Ammon's horn (tissue), 1 donor: ENCODE results near the gene PEX5L.
"Not testable (repeated sequence)": the region's sequence is repeated elsewhere in the genome, so short reads cannot be mapped to it uniquely, and the experiment has no call there.

Experiments
- DNase-seq: peaks from one replicate; pipeline ENCODE4 v3.0.0-alpha.2; 2016; ENCODE audit warnings: low spot score

Gene PEX5L

GRCh38 chr3:180008318-180008717, 28.4 kb downstream of the PEX5L start:
- DNase-seq: not testable (repeated sequence)

- no peak for DNase-seq
Observed at GRCh38 chr3:180004542-180004941, 32.2 kb downstream of the PEX5L start.

GRCh38 chr3:180002006-180002405, 34.7 kb downstream of the PEX5L start:
- no peak for DNase-seq

- no peak for DNase-seq
Observed at GRCh38 chr3:180000500-180000899, 36.2 kb downstream of the PEX5L start.

GRCh38 chr3:179995406-179995805, 41.3 kb downstream of the PEX5L start:
- no peak for DNase-seq

GRCh38 chr3:179991883-179992282, 44.9 kb downstream of the PEX5L start:
- no peak for DNase-seq

- DNase-seq: no peak
Observed at GRCh38 chr3:179991104-179991503, 45.6 kb downstream of the PEX5L start.

- DNase-seq: peak; percentile 61
Observed at GRCh38 chr3:179981646-179982045, 55.1 kb downstream of the PEX5L start.

- no peak for DNase-seq
Observed at GRCh38 chr3:179977356-179977755, 59.4 kb downstream of the PEX5L start.

- DNase-seq: peak; percentile 72
Observed at GRCh38 chr3:179973931-179974361, 62.8 kb downstream of the PEX5L start.

- DNase-seq: peak; percentile 66
Observed at GRCh38 chr3:179972881-179973423, 63.8 kb downstream of the PEX5L start.

- peak; percentile 49 for DNase-seq
Observed at GRCh38 chr3:179971280-179971679, 65.5 kb downstream of the PEX5L start.

GRCh38 chr3:179970746-179971145, 66.0 kb downstream of the PEX5L start:
- DNase-seq: no peak

- DNase-seq: peak; percentile 53
Observed at GRCh38 chr3:179969525-179969924, 67.2 kb downstream of the PEX5L start.

- DNase-seq: no peak
Observed at GRCh38 chr3:179967622-179968021, 69.1 kb downstream of the PEX5L start.

- DNase-seq: no peak
Observed at GRCh38 chr3:179964890-179965289, 71.8 kb downstream of the PEX5L start.

- DNase-seq: no peak
Observed at GRCh38 chr3:179962629-179963387, 73.9 kb downstream of the PEX5L start.

- DNase-seq: no peak
Observed at GRCh38 chr3:179961703-179962078, 75.0 kb downstream of the PEX5L start.

GRCh38 chr3:179961071-179961702, 75.5 kb downstream of the PEX5L start:
- DNase-seq: no peak

GRCh38 chr3:179958759-179959158, 78.0 kb downstream of the PEX5L start:
- DNase-seq: no peak

GRCh38 chr3:179958143-179958542, 78.6 kb downstream of the PEX5L start:
- DNase-seq: no peak

- DNase-seq: no peak
Observed at GRCh38 chr3:179957264-179957845, 79.4 kb downstream of the PEX5L start.

- no peak for DNase-seq
Observed at GRCh38 chr3:179956416-179956830, 80.3 kb downstream of the PEX5L start.
